ENCODE results near the gene MGAT3.

MGAT3 gene

GRCh38 chr22:39529487-39529851 lies 72.7 kb downstream of the MGAT3 start:
- no peak for DNase-seq (ENCODE audit: low spot score)

GRCh38 chr22:39530116-39530515 lies 73.3 kb downstream of the MGAT3 start:
- no peak for DNase-seq (ENCODE audit: low spot score)

- no peak for DNase-seq (ENCODE audit: low spot score)
These were observed 74.0 kb downstream of the MGAT3 start for GRCh38 chr22:39530692-39531331.

- DNase-seq (ENCODE audit: low spot score): peak; percentile 98
These were observed 75.6 kb downstream of the MGAT3 start, which contains the start of gene RPS19BP1 for GRCh38 chr22:39532215-39533073. RPS19BP1 (minus strand) TSS chr22:39532748; CDS start chr22:39532738, 10 bp downstream.

- DNase-seq (ENCODE audit: low spot score): no peak
These were observed 77.3 kb downstream of the MGAT3 start for GRCh38 chr22:39534092-39534506.

- peak; percentile 67 for DNase-seq (ENCODE audit: low spot score)
These were observed 78.0 kb downstream of the MGAT3 start for GRCh38 chr22:39534591-39535356.

- DNase-seq (ENCODE audit: low spot score): no peak
These were observed 78.5 kb downstream of the MGAT3 start for GRCh38 chr22:39535357-39535725.

- DNase-seq (ENCODE audit: low spot score): no peak
These were observed 79.1 kb downstream of the MGAT3 start for GRCh38 chr22:39535831-39536449.

GRCh38 chr22:39536711-39537110 lies 79.9 kb downstream of the MGAT3 start:
- no peak for DNase-seq (ENCODE audit: low spot score)

GRCh38 chr22:39537975-39538374 lies 81.2 kb downstream of the MGAT3 start:
- no peak for DNase-seq (ENCODE audit: low spot score)
